H1 (cell line): Measurements from ENCODE around the gene EFCAB6. TPM values are rescaled to one million over a fixed set of nuclear protein-coding genes. Genes with fewer than 3 reads are reported as not detected.

ENCODE experiments used
- CTCF ChIA-PET: fragments of 300-600 bp; sonication (Branson Sonifier 250); formaldehyde crosslinking; loops from one replicate; lab custom pipeline; 2021; ENCODE audit not compliant: partially characterized antibody; lab: Charles Lee
- POLR2A ChIA-PET: fragments of 300-600 bp; sonication (Branson Sonifier 250); formaldehyde crosslinking; loops from one replicate; lab custom pipeline; 2021; ENCODE audit warnings: inconsistent platforms; ENCODE audit not compliant: partially characterized antibody; lab: Charles Lee
- DNase-seq, 2 experiments: peaks; one replicate each; pipeline versions ENCODE4 v3.0.0 to v3.0.0-alpha.2; 2010 to 2022; ENCODE audit warnings: low spot score in 2 of 2, low read depth in 1 of 2, mixed read lengths in 1 of 2
- FAIRE-seq: peaks from 2 replicates; lab custom pipeline; 2011; peaks lifted over from hg19 to GRCh38; lab: Jason Lieb, UNC
- H2AFZ ChIP-seq: 2 replicates; pipeline ENCODE4 v1.8.1; 2012; ENCODE audit warnings: low read length, inconsistent platforms
- H2AK5ac ChIP-seq: 2 replicates; pipeline ENCODE4 v1.6.1; 2013; ENCODE audit warnings: low read depth, low read length
- H2BK120ac ChIP-seq: replicated peaks from 2 replicates; pipeline ENCODE3; 2013; ENCODE audit warnings: low read depth, low read length, inconsistent platforms
- H2BK12ac ChIP-seq: 2 replicates; pipeline ENCODE4 v1.6.1; 2013; ENCODE audit warnings: low read depth, low read length
- H2BK15ac ChIP-seq: 2 replicates; pipeline ENCODE4 v1.6.1; 2013; ENCODE audit warnings: low read length
- H2BK20ac ChIP-seq: 2 replicates; pipeline ENCODE4 v1.6.1; 2013; ENCODE audit warnings: low read length
- H2BK5ac ChIP-seq: 2 replicates; pipeline ENCODE4 v1.6.1; 2013; ENCODE audit warnings: low read depth, low read length
- H3K14ac ChIP-seq: 2 replicates; pipeline ENCODE4 v1.6.1; 2013; ENCODE audit warnings: inconsistent platforms; ENCODE audit not compliant: insufficient read length
- H3K18ac ChIP-seq: 2 replicates; pipeline ENCODE4 v1.6.1; 2013; ENCODE audit warnings: low read length; ENCODE audit errors: extremely low read depth
- H3K23ac ChIP-seq: 2 replicates; pipeline ENCODE4 v1.6.1; 2013; ENCODE audit warnings: inconsistent platforms; ENCODE audit not compliant: insufficient read length
- H3K23me2 ChIP-seq: 2 replicates; pipeline ENCODE4 v1.6.1; 2013; ENCODE audit warnings: low read depth, low read length
- H3K27ac ChIP-seq: 2 replicates; pipeline ENCODE4 v1.6.1; 2011; ENCODE audit warnings: low read depth, low read length, inconsistent platforms
- H3K27me3 ChIP-seq, 4 experiments: replicated peaks in 1 of 4; 1 replicate in 1 of 4; 2 replicates in 3 of 4; pipeline versions ENCODE4 v1.6.1 to v1.8.1; 2011 to 2013; ENCODE audit warnings: low read length in 3 of 4, mild to moderate bottlenecking in 3 of 4, inconsistent platforms in 2 of 4, mixed read lengths in 2 of 4, moderate library complexity in 1 of 4; ENCODE audit not compliant: control insufficient read depth in 3 of 4, insufficient read depth in 3 of 4; ENCODE audit errors: extremely low read depth in 1 of 4
- H3K36me3 ChIP-seq, 4 experiments: 2 replicates each; pipeline versions ENCODE4 v1.6.1 to v1.8.1; 2011 to 2013; ENCODE audit warnings: mild to moderate bottlenecking in 4 of 4, low read length in 3 of 4, moderate library complexity in 2 of 4, control low read depth in 1 of 4, inconsistent platforms in 1 of 4; ENCODE audit not compliant: insufficient read depth in 4 of 4, control insufficient read depth in 2 of 4
- H3K4ac ChIP-seq: replicated peaks from 2 replicates; pipeline ENCODE3; 2013; ENCODE audit warnings: low read length, low read depth, mixed read lengths, inconsistent platforms; ENCODE audit not compliant: insufficient read length
- H3K4me1 ChIP-seq, 4 experiments: replicated peaks in 1 of 4; 1 replicate in 1 of 4; 2 replicates in 3 of 4; pipeline versions ENCODE4 v1.6.1 to v1.8.1; 2011 to 2013; ENCODE audit warnings: low read length in 3 of 4, inconsistent platforms in 2 of 4, mixed read lengths in 1 of 4; ENCODE audit not compliant: insufficient read depth in 4 of 4, control insufficient read depth in 3 of 4
- H3K4me2 ChIP-seq, 2 experiments: 2 replicates each; pipeline versions ENCODE4 v1.6.1 to v1.8.1; 2011 to 2013; ENCODE audit warnings: low read depth in 2 of 2, low read length in 2 of 2, control low read depth in 1 of 2, inconsistent platforms in 1 of 2, mild to moderate bottlenecking in 1 of 2; ENCODE audit not compliant: insufficient read depth in 1 of 2
- H3K4me3 ChIP-seq, 4 experiments: fragments of 200-600, 300-600 bp in 1 of 4; sonication (generic), shearing (Covaris generic), sonication (Bioruptor Twin) in 1 of 4; 2 replicates each; pipeline versions ENCODE4 v1.5.1 to v1.8.1; 2011 to 2016; ENCODE audit warnings: low read length in 4 of 4, low read depth in 3 of 4, control low read depth in 2 of 4, inconsistent platforms in 2 of 4, mild to moderate bottlenecking in 2 of 4, mixed read lengths in 1 of 4, moderate library complexity in 1 of 4; ENCODE audit not compliant: insufficient read depth in 2 of 4; ENCODE audit errors: extremely low read depth in 1 of 4
- H3K56ac ChIP-seq: replicated peaks from 2 replicates; pipeline ENCODE3; 2013; ENCODE audit warnings: low read depth, mild to moderate bottlenecking, mixed read lengths, low read length, inconsistent platforms; ENCODE audit not compliant: insufficient read length
- H3K79me1 ChIP-seq: 2 replicates; pipeline ENCODE4 v1.6.1; 2013; ENCODE audit warnings: low read depth, low read length, control low read depth
- H3K79me2 ChIP-seq, 2 experiments: 2 replicates each; pipeline versions ENCODE4 v1.6.1 to v1.8.1; 2012 to 2013; ENCODE audit warnings: low read length in 2 of 2, mild to moderate bottlenecking in 2 of 2, inconsistent platforms in 1 of 2; ENCODE audit not compliant: insufficient read depth in 2 of 2, control insufficient read depth in 1 of 2
- H3K9ac ChIP-seq, 4 experiments: replicated peaks in 1 of 4; 1 replicate in 1 of 4; 2 replicates in 3 of 4; pipeline versions ENCODE4 v1.6.1 to v1.8.1; 2011 to 2013; ENCODE audit warnings: low read depth in 3 of 4, low read length in 3 of 4, control low read depth in 2 of 4, mild to moderate bottlenecking in 2 of 4, moderate library complexity in 2 of 4, inconsistent platforms in 1 of 4; ENCODE audit errors: extremely low read depth in 1 of 4
- H3K9me3 ChIP-seq, 2 experiments: 2 replicates each; pipeline versions ENCODE4 v1.6.1 to v1.8.1; 2012 to 2013; ENCODE audit warnings: mild to moderate bottlenecking in 2 of 2, moderate library complexity in 2 of 2, control low read depth in 1 of 2, inconsistent platforms in 1 of 2, low read depth in 1 of 2, low read length in 1 of 2, mixed read lengths in 1 of 2; ENCODE audit not compliant: insufficient read depth in 2 of 2
- H4K20me1 ChIP-seq, 2 experiments: replicated peaks in 1 of 2; 2 replicates each; pipeline versions ENCODE3 to v1.8.1; 2011 to 2013; ENCODE audit warnings: inconsistent platforms in 2 of 2, low read length in 2 of 2, mild to moderate bottlenecking in 1 of 2; ENCODE audit not compliant: insufficient read depth in 2 of 2, control insufficient read depth in 1 of 2
- H4K5ac ChIP-seq: 2 replicates; pipeline ENCODE4 v1.6.1; 2013; ENCODE audit warnings: low read length, low read depth, mixed read lengths, inconsistent platforms; ENCODE audit not compliant: insufficient read length
- H4K8ac ChIP-seq: 2 replicates; pipeline ENCODE4 v1.8.0; 2013; ENCODE audit warnings: mild to moderate bottlenecking, moderate library complexity, low read length, inconsistent platforms; ENCODE audit not compliant: insufficient read depth; ENCODE audit errors: extremely low read depth
- H4K91ac ChIP-seq: replicated peaks from 2 replicates; pipeline ENCODE3; 2013; ENCODE audit warnings: low read length, mixed read lengths, inconsistent platforms; ENCODE audit not compliant: insufficient read length
- SP1 ChIP-seq: IDR thresholded peaks from 2 replicates; pipeline ENCODE4 v1.6.1; 2011; ENCODE audit warnings: low read depth, low read length
- WGBS, 2 experiments: shearing (Covaris generic) in 1 of 2; methylation state at CpG; one replicate each; pipeline versions ENCODE4 v1.1.6 to v1.1.7; 2013 to 2015; ENCODE audit warnings: low lambda C conversion rate in 2 of 2, mixed read lengths in 2 of 2, inconsistent platforms in 1 of 2, low coverage in 1 of 2, missing lambda C conversion rate in 1 of 2; ENCODE audit not compliant: insufficient replicate concordance in 2 of 2, insufficient coverage in 1 of 2, insufficient read length in 1 of 2; ENCODE audit errors: extremely low coverage in 1 of 2, missing lambda C conversion rate in 1 of 2; 5-methylcytosine and 5-hydroxymethylcytosine counted together
- polyA plus RNA-seq, 7 experiments: library from polyadenylated mRNA; depleted of rRNA in 3 of 7; stranded (reverse) in 5 of 7; unstranded in 2 of 7; fragments of >200 nt in 5 of 7; fragments of 200-250 nt in 2 of 7; gene quantifications; 1 replicate in 5 of 7; 2 replicates in 1 of 7; 4 replicates in 1 of 7; pipeline versions ENCODE4 v1.2.1 to v1.2.3, GENCODE V29; 2011 to 2013; ENCODE audit warnings: missing spikeins in 2 of 7, mixed read lengths in 2 of 7
- total RNA-seq: library from RNA; stranded (reverse); fragmentation: NEBNext Ultra II Directional; extraction: Animal tissue kit (Norgen Biotek cat#: 25700); gene quantifications from 2 replicates; pipeline ENCODE4 v1.2.1, GENCODE V29; 2021

Gene EFCAB6
- total and polyA plus RNA-seq, 2 of the 8 experiments (the other 6 are each of a cell fraction or from before 2014, with no cell fraction given), result 0.32 to 1.7 TPM

DNA sequence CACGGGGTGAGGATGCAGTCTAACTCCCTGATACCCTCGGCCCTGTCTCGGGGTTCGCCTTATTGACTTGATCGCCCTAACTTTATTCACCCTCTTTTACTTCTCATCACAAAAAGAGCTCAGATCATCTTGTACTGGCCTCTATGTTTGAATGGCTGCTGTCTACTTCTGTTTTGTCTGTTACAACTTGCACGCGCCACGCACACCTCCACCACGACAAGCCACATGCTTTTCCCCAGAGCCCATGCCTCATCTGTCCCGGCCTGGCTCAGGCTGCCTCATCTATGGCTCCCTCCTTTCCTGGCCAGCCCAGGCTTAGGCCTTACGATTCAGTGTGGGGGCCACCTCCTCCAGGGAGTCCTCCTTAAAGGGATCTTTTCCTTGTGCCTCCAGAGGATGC is 180.9 kb downstream of the EFCAB6 start:
- no peak for DNase-seq
- Histone ChIP-seq H3K56ac (no peak overlapping the region), H2BK5ac (no peak overlapping the region)
- TF ChIP-seq SP1, result no peak

More for the DNA sequence above, 180.9 kb downstream of the EFCAB6 start:
- Histone ChIP-seq H3K27ac (no peak overlapping the region), H4K8ac (no peak overlapping the region), H4K20me1 (no peaks in the 10 kb centered on the region), H2AK5ac (no peak overlapping the region), H2BK120ac (no peak overlapping the region), H3K27me3 (no peaks in the 10 kb centered on the region; a peak in 1 of 7 replicates), H3K14ac (no peak overlapping the region), H3K79me2 (no peaks in the 10 kb centered on the region), H3K4me2 (no peak overlapping the region), H3K18ac (no peak overlapping the region), H3K4me3 (no peak overlapping the region), H3K79me1 (no peaks in the 10 kb centered on the region), H3K23ac (no peak overlapping the region), H3K9ac (no peak overlapping the region), H4K5ac (no peak overlapping the region), H2BK12ac (no peak overlapping the region), H3K23me2 (no peaks in the 10 kb centered on the region; the same call in 1 of the 2 replicates), H2AFZ (no peak overlapping the region), H2BK20ac (no peak overlapping the region), H4K91ac (no peak overlapping the region), H3K36me3 (no peaks in the 10 kb centered on the region), H2BK15ac (no peak overlapping the region), H3K9me3 (no peaks in the 10 kb centered on the region), H3K4me1 (peaks cover 0 to 7% (median 1%) of the 10 kb centered on the region in 4 experiments; a peak in 2 of 7 replicates), H3K4ac (no peak overlapping the region)
- FAIRE-seq, result no peak
- CTCF ChIA-PET, result no interaction called here
- 93% methylated on average over 11 of the region's 11 CpGs; no CpG with 5 or more reads in 1 of the 2 experiments for WGBS, 2 experiments
- POLR2A ChIA-PET, result no interaction called here
